HG02943 (cell line): ENCODE data around the gene CD7.
"Not testable (repeated sequence)": the region's sequence is repeated elsewhere in the genome, so short reads cannot be mapped to it uniquely, and the experiment has no call there.

ENCODE experiments used
- ATAC-seq: cut with Tn5 transposase; IDR thresholded peaks from one replicate; pipeline ENCODE4 v1.9.1; 2021; ENCODE audit warnings: mild to moderate bottlenecking, low read depth, moderate library complexity; ENCODE audit not compliant: unreplicated experiment

CD7 gene

GRCh38 chr17:82317394-82318168 is at the start of gene CD7:
CD7 (minus strand) TSS chr17:82317608; CDS start chr17:82317495, 113 bp downstream.
- ATAC-seq = no peak

GRCh38 chr17:82366749-82367148 is 49.3 kb upstream of the CD7 start:
- ATAC-seq = no peak

GRCh38 chr17:82365606-82366295 is 48.3 kb upstream of the CD7 start:
- ATAC-seq = no peak

- no peak for ATAC-seq
Measured at GRCh38 chr17:82361885-82362633, 44.7 kb upstream of the CD7 start.

GRCh38 chr17:82359451-82360074 is 42.2 kb upstream of the CD7 start:
- not testable (repeated sequence) for ATAC-seq

- ATAC-seq = no peak
Measured at GRCh38 chr17:82358465-82359350, 41.3 kb upstream of the CD7 start, which contains the start of gene TEX19. TEX19 (plus strand) TSS chr17:82359247; CDS start chr17:82362151, 2,904 bp downstream.

GRCh38 chr17:82357394-82357793 is 40.0 kb upstream of the CD7 start:
- no peak for ATAC-seq

- ATAC-seq = no peak
Measured at GRCh38 chr17:82356845-82357355, 39.5 kb upstream of the CD7 start.

- no peak for ATAC-seq
Measured at GRCh38 chr17:82355770-82356427, 38.5 kb upstream of the CD7 start.

- ATAC-seq = no peak
Measured at GRCh38 chr17:82354804-82355308, 37.4 kb upstream of the CD7 start.

- ATAC-seq = no peak
Measured at GRCh38 chr17:82353484-82353883, 36.1 kb upstream of the CD7 start.

- no peak for ATAC-seq
Measured at GRCh38 chr17:82351713-82352488, 34.5 kb upstream of the CD7 start.

- ATAC-seq = no peak
Measured at GRCh38 chr17:82351254-82351712, 33.9 kb upstream of the CD7 start.

GRCh38 chr17:82350182-82351030 is 33.0 kb upstream of the CD7 start:
- ATAC-seq = no peak

- ATAC-seq = no peak
Measured at GRCh38 chr17:82349287-82349701, 31.9 kb upstream of the CD7 start.

- no peak for ATAC-seq
Measured at GRCh38 chr17:82348866-82349265, 31.5 kb upstream of the CD7 start.

- no peak for ATAC-seq
Measured at GRCh38 chr17:82348434-82348833, 31.0 kb upstream of the CD7 start.
